ENCODE measurements around the gene RGMA.
A peak's percentile ranks its signal among the peaks of the same experiment; 100 is the strongest.

The RGMA gene

DNA sequence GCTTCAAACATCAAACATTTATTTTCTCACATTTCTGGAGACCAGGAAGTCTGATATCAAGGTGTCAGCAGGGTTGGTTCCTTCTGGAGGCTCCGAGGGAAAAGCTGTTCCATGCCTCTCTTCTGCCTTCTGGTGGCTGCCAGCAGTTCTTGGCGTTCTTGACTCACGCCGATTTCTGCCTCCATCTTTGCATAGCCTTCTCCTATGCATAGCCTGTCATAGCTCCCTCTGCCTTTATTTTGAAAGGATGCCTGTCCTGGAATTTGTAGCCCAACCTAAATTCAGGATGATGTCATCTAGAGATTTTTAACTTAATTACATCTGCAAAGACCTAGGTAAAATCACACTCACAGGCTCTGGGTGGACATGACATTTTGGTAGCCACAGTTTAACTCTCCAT, 70.4 kb downstream of the RGMA start:
- H3K27ac ChIP-seq: no peak overlapping the region
- no peak for TF ChIP-seq ZFX (IDR thresholded peaks at IDR 0.05)
- TF ChIP-seq, protein P1, sequence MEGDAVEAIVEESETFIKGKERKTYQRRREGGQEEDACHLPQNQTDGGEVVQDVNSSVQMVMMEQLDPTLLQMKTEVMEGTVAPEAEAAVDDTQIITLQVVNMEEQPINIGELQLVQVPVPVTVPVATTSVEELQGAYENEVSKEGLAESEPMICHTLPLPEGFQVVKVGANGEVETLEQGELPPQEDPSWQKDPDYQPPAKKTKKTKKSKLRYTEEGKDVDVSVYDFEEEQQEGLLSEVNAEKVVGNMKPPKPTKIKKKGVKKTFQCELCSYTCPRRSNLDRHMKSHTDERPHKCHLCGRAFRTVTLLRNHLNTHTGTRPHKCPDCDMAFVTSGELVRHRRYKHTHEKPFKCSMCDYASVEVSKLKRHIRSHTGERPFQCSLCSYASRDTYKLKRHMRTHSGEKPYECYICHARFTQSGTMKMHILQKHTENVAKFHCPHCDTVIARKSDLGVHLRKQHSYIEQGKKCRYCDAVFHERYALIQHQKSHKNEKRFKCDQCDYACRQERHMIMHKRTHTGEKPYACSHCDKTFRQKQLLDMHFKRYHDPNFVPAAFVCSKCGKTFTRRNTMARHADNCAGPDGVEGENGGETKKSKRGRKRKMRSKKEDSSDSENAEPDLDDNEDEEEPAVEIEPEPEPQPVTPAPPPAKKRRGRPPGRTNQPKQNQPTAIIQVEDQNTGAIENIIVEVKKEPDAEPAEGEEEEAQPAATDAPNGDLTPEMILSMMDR (conservative IDR thresholded peaks at IDR 0.05): peak; percentile 31

DNA sequence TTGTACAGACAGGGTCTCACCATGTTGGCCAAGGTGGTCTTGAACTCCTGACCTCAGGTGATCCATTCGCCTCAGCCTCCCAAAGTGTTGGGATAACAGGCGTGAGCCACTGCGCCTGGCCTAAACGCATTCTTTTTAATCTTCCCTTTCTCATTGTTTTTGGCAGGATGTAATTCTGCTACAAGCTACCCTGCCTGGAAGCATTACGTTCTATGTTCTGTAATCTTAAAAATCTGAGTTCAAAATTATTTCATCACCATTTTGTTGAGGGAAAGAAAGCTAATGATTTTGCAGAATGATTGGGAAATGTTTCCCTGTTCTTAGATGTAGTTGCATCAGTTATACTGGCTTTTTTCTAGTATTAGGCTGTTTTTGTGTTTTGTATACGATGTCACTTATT, 71.5 kb downstream of the RGMA start:
- no peak for TF ChIP-seq ZFX (IDR thresholded peaks at IDR 0.05)
- TF ChIP-seq, protein P1 (conservative IDR thresholded peaks at IDR 0.05): no peak
- no peak overlapping the region for H3K27ac ChIP-seq

DNA sequence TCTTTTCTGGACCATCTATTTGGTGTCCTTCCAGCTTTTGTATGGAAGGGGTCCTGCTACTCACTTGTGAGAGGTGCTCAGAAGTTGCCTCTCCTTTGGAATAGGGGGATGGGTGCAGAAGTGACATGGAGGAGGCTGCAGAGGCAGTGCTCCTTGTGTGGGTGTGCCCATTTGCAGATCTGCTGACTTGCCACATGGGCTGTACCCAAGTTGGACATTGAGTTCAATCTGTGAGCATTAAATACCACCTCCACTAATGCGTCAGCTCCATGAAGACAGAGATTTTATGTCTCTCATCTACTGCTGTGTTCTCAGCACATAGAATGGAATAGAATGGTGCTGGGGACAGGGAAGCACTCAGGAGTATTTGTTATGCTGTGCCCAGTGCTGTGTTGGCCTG, 76.2 kb downstream of the RGMA start:
- no peak for TF ChIP-seq ZFX (IDR thresholded peaks at IDR 0.05)
- TF ChIP-seq, protein P1 (conservative IDR thresholded peaks at IDR 0.05): no peak

DNA sequence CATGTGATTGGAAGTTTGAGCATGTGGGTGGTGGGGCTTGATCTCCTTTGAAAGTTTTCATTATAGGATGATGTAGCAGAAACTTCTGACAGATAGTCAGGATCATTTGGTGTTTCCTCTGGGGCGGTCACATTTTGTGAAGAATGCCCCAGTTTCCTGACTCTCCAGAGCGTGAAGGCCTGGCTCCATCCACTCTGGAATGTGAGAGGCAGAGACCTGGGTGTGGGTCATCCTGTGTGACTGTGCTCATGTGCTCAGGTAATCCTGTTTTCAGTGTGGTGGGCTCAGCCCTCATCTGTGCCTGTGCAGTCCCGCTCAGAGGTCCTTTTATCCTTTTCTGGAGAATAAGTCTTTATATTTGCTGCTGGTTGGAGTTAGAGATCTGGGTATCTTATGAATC, 81.0 kb downstream of the RGMA start:
- H3K27ac ChIP-seq: no peak overlapping the region

More for the DNA sequence above, 76.2 kb downstream of the RGMA start:
- no peak overlapping the region for H3K27ac ChIP-seq

DNA sequence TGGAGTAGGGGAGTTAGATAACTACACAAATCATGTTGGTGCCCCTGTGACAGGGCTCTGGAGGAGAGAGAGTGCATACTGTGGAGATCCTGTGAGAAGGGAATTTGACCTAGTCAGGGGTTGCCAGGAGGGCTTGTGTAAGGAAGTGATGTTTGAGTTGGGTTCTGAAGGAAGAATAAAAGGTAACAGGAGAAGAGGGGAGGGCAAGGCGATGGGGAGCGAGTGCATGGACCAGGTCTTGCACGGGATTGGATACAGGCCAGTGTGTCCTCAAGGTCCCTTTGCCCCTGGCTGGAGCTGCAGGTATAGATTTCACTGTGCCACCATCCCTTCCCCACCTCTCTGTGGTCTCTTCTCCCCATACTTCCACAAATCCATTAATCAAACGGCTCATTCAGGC, 83.9 kb downstream of the RGMA start:
- H3K27ac ChIP-seq: no peak overlapping the region
- TF ChIP-seq, protein P1 (conservative IDR thresholded peaks at IDR 0.05): no peak
- no peak for TF ChIP-seq ZFX (IDR thresholded peaks at IDR 0.05)

More for the DNA sequence above, 81.0 kb downstream of the RGMA start:
- no peak for TF ChIP-seq ZFX (IDR thresholded peaks at IDR 0.05)
- TF ChIP-seq, protein P1 (conservative IDR thresholded peaks at IDR 0.05): no peak

DNA sequence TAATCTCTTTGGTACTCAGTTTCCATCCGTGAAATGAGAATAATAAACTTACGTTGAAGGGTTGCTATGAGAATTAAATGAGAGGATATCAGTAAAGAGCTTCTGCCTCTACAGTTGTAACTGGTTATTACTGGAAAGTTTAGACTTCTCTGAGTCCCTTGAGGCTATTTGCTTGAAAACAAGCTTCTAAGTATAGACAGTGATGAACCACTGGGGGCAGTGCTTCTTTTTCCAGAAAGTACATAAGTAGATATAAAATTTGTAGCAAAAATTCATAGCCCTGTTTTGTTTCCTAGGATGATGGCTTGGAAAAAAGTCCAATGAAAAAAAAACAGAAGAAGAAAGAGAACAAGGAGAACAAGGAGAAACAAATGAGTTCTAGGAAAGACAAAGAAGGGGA, 87.1 kb downstream of the RGMA start:
- TF ChIP-seq ZFX (IDR thresholded peaks at IDR 0.05): no peak
- TF ChIP-seq, protein P1 (conservative IDR thresholded peaks at IDR 0.05): peak; percentile 24; the same call in 1 of the 2 replicates
- H3K27ac ChIP-seq: no peak overlapping the region

DNA sequence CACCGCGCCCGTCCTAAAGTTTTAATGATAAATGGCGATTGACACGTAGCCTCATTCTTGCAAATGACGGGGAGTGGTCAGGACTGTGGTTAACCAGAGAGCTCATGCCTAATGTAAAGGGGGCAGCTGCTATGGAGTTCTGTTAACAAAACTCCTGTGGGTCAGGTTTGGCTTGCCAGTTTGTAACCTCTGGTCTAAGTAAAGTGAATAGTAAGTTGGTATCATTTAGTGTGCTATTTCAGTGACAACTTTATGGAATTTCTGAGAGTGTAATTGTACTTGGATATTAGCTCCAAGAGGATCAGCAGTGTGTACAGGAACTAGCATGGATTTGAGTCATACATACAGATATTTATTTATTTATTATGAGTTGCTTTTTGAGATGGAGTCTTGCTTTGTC, 87.9 kb downstream of the RGMA start:
- TF ChIP-seq, protein P1 (conservative IDR thresholded peaks at IDR 0.05): no peak
- TF ChIP-seq ZFX (IDR thresholded peaks at IDR 0.05): no peak

More for the DNA sequence above, 87.9 kb downstream of the RGMA start:
- no peak overlapping the region for H3K27ac ChIP-seq

Measured in C4-2B (cell line).